HG02840 (cell line): ENCODE results near the gene DDX28.
"Not testable (repeated sequence)": the region's sequence is repeated elsewhere in the genome, so short reads cannot be mapped to it uniquely, and the experiment has no call there.

ENCODE experiments used
- ATAC-seq: cut with Tn5 transposase; IDR thresholded peaks from one replicate; pipeline ENCODE4 v1.9.1; 2021; ENCODE audit warnings: mild to moderate bottlenecking, moderate library complexity, moderate number of reproducible peaks; ENCODE audit not compliant: unreplicated experiment, low FRiP score

DDX28 gene

DNA sequence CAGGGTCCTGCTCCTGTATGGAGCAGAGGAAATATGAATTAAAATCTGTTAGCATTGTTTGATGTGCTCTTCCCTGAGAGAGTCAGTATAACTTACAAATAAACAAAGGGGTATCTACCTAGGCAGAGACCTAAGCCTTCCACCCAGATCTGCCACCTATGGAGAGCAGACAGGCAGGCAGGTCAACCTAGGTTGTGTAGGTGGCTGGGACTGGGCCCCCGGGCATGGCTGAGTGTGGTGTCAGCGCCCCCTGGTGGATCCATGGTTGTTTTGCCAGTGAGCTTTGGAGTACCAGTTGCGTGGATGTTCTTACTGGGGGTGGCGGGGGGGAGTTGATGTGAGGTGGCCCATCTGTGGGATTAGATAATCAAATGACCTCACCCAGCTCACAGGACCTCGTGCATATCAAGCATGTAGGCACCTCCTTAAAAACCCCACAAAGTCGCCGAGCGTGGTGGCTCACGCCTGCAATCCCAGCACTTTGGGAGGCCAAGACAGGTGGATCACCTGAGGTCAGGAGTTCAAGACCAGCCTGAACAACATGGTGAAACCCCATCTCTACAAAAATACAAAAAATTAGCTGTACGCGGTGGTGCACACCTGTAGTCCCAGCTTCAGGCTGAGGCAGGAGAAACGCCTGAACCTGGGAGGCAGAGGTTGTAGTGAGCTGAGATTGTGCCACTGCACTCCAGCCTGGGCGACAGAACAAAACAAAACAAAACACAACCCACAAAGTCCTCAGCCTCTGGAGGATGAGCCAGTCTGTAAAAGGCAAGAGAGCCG lies 17.7 kb upstream of the DDX28 start:
- ATAC-seq, result no peak

DNA sequence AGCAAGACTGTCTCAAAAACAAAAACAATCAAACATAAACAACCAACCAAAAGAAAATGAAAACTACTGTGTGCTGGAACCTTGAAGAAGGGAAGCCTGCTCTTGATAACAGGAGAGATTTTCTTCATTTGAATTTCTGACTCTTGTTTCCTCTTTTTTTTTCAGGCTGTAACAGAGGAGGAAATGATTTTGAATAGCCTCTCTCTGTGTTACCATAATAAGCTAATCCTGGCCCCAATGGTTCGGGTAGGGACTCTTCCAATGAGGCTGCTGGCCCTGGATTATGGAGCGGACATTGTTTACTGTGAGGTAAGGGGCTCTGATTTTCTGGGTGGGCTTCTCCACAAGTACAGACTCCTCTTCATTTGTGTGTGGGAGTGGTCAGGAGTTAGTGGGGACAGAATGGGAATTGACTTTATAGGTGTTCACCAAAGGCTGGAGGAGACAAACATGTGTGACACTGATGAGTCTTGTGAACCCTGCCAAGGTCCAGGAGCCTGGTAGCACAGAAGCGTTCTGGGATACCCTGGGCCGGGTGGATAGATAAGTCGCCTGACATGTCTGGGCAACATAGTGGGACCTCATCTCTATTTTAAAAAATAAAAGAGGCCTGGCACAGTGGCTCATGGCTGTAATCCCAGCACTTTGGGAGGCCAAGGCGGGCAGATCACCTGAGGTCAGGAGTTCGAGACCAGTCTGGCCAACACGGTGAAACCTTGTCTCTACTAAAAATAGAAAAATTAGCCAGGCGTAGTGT lies 15.0 kb upstream of the DDX28 start:
- ATAC-seq, result no peak

DNA sequence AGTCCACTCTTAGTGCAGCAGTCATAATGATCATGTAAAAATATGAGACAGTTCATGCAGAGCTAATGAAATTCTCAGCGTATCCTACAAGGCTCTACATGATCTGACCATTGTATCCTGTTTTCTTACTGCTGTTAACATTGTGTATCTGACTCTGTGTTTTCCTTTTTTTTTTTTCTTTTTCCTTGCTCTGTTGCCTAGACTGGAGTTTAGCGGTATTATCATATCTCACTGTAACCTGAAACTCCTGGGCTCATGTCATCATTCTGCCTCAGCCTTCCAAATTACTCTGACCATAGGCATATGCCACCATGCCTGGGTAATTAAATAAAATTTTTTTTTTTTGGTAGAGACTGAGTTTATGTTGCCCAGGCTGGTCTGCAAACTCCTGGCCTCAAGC lies 12.2 kb upstream of the DDX28 start:
- no peak for ATAC-seq

DNA sequence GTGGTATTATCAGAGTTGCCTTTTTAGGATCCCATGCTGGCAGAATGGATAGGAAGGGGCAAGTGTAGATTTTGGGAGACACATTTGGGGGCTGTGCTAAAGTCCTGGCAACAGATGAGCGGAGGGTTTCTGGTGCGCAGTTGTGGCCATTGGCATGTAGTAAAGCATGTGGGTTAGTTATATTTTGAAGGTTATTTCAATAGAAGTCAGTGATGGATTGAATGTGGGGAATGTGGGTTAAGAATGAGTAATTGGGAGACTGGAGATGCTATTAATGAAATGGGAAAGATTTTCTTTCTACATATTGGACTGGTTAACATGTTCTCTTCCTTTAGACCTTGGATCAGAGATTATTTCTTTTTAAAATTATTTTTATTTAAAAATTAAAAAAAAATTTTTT lies 10.1 kb upstream of the DDX28 start:
- ATAC-seq, result no peak

DNA sequence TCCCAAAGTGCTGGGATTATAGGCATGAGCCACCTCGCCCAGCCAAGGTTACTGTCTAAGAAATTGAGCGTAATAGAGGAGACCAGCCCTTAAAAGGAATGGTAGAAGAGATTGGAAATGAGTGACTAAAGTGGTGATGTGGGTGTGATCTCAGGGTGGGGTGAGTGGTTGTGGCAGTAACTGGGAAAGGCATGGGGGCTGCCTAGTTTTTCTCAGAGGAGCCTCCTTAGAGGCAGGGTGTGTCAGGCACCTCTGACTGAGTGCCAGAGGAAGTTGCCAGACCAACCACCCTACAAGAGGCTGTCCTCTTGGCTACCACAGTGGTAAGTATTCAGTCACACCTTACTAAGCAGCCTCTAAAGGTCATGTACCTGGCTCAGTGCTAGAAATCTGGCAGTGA lies 8.9 kb upstream of the DDX28 start:
- ATAC-seq, result no peak

DNA sequence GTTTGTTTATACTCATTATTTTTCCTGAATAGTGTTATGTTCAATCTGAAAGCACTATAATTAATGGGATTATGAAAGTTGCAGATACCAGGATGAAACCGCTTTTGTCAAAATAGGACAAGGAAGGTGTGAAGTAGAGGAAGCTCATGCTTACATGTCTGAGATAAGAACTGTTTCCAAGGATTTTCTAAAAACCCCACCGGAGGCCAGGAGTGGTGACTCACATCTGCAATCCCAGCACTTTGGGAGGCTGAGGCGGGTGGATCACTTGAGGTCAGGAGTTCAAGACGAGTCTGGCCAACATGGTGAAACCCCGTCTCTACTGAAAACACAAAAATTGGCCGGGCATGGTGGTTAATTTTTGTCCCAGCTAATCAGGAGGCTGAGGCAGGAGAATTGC lies 7.1 kb upstream of the DDX28 start:
- not testable (repeated sequence) for ATAC-seq

DNA sequence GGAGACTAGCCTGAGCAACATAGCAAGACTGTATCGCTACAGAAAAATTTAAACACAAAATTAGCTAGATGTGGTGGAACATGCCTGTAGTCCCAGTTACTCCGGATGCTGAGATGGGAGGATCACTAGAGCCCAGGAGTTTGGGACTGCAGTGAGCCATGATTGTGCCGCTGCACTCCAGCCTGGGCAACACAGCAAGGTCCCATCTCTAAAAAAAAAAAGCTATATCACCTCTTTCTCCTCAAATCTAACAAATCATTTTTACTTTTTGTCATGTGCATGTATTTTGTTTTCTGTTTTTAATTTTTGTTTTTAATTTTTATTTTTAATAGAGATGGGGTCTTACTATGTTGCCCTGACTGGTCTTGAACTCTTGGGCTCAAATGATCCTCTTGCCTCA lies 6.0 kb upstream of the DDX28 start:
- no peak for ATAC-seq

DNA sequence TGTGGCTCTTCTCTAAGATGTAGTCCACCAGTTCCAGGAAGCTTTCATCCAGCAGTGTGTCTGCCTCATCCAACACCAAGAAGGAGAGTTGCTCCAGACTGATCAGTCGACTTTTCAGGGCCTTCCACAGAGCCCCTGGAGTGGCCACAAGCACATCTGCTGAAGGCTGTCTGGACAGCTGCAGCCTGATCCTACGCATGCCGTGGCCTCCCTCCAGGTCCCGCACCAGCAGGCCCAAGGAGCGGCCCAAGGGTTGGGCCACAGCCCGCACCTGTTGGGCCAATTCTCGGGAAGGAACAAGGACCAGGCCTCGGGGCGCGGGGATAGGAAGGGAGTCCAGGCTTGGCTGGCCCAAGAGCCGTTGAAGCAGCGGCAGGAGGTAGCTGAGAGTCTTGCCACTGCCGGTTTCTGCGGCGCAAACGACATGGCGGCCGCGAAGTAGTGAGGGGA lies 729 bp downstream of the DDX28 start:
- ATAC-seq, result no peak

DNA sequence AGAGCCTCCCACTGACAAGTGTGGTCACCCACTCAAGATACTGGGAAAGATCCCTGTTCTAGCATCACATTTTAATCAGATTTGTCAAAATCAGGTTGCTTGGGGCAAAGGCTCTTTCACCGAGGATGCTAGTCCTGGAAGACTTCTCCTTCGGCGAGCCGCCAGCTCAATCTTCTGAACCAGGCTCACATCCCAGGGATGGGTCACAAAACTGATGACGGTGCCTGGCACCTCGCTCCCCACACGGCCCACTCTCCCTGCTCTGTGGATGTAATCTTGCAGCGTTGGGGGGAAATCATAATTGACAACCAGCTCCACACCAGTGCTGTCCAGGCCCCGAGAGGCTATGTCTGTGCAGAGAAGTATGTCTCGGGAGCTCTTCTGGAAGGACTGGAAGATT lies 1.5 kb downstream of the DDX28 start:
- ATAC-seq, result no peak

DNA sequence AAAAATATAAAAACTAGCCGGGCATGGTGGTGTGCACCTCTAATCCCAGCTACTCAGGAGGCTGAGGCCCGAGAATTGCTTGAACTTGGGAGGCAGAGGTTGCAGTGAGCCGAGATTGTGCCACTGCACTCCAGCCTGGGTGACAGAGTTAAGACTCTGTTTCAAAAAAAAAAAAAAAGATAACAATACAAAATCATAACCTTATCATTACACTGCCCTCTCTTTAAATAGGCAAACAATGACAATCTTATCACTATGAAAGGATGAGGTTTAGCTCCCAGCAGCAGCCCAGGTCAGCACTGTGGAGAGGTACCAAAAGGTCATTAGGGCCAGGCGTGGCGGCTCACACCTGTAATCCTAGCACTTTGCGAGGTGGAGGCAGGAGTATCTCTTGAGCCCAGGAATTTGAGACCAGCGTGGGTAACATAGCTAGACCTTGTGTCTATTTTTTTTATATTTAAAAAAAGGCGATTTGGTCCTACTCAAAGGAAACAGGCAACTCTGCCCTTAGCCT lies 3.8 kb downstream of the DDX28 start:
- no peak for ATAC-seq

DNA sequence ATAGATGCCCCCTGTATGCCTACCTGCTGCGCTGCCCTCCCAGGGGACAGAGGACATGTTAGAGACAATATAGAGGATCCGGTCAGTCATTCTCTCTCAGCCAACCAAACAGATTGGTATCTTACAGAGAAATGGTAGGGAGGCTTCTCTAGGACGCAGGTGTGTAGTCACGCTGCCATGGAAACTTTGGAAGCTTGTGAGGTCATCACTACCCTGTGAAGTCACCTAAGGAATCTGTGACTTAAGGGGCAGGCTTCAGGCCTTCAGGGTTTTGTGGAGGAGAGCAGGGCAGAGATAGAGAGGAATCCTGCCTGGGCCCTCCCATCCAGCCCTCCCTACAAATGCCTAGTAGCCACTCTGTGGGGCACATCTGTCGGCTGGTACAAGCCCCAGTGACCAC lies 7.4 kb downstream of the DDX28 start, which contains the start of gene DPEP2NB:
Gene DPEP2NB, minus strand, starts transcription at position 231 of the 400 bp plus-strand sequence. Its CDS starts 141 bp downstream, at position 90.
- ATAC-seq, result no peak

DNA sequence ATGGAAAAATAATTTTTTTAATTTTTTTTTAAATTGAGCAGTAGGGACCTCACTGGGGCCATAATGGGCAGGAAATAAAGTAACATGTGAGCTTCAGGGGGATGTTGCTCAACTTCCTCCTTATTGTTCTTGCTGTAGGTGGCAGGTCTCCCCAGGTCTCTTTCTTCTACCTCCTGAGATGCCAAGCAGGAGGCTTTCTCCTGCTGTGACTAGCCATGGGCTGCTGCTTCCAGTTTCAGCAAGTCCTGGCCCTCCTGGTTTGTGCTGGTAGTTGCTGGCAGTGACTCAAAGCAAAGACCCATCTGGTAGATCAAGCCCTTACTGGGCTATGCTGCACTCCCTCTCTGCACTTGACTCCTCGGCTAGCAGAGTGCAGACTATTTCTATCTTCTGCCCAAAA lies 9.6 kb downstream of the DDX28 start:
- no peak for ATAC-seq

DNA sequence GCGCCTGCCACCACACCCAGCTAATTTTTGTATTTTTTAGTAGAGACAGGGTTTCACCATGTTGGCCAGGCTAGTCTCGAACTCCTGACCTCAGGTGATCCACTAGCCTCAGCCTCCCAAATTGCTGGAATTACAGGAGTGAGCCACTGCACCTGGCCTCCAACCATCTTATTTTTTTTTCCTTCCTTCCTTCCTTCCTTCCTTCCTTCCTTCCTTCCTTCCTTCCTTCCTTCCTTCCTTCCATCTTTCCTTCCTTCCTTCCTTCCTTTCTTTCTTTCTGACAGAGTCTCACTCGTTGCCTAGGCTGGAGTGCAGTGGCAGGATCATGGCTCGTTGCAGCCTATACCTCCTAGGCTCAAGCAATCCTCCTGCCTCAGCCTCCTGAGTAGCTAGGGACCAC lies 13.2 kb downstream of the DDX28 start:
- ATAC-seq, result not testable (repeated sequence)

DNA sequence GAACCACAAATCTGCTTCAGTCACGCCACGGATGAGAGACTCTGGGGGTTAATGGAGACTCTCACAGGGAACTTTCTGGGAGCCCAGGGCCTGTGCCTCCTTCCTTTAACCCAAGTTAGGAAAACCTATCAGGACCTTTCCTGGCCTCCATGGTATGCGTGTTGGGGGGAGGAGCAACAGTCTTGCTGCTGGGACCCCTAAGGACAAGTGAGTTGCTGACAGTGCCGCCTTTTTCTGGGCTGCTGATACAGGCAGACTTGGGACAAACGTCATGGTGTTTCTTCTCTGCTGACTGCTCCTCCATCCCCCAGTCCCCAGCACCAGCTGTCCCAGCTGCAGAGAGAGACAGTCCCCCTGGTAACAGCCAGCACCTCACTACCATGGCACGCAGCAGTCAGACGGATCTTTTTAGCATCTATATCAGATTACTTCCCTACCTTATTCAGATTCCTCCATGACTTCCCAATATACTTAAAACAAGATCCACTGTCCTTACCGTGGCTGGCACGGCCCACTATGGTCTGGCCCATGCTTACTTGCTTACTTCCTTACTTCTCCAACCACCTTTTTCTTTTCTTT lies 13.8 kb downstream of the DDX28 start:
- no peak for ATAC-seq

DNA sequence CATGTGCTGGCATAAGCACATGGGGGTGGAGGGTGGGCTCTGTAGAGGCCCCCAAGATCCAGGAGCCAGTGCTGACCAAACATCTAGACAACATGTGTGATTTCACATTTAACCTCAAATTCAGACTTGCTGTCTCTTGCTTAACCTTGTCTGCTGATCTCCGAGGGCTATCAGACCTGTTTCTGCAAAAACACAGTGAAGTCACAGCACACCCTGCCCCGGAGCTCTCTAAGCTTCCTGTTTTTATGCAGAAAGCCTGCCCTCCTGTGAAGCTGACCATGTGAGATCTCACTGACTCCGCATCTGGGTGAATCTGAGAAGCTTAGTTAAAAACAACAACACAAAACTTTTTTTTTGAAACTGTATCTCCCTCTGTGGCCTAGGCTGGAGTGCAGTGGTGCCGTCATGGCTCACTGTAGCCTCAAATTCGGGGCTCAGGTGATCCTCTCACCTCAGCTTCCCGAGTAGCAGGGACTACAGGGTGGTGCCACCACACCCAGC lies 17.2 kb downstream of the DDX28 start:
- no peak for ATAC-seq

DNA sequence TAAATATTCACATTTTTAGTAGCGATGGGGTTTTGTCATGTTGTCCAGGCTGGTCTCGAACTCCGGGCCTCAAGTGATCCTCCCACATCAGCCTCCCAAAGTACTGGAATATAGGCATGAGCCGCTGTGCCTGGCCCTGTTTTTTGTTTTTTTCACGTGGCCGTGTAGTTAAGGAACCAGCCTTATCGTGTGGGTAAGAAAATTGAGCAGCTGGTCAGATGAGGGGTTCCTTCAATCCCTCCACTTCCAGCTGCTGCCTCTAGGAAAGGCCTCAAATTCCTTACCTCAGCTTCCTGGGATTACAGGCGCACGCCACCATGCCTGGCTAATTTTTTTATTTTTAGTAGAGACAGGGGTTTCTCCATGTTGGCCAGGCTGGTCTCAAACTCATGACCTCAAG lies 17.8 kb downstream of the DDX28 start:
- ATAC-seq, result no peak

DNA sequence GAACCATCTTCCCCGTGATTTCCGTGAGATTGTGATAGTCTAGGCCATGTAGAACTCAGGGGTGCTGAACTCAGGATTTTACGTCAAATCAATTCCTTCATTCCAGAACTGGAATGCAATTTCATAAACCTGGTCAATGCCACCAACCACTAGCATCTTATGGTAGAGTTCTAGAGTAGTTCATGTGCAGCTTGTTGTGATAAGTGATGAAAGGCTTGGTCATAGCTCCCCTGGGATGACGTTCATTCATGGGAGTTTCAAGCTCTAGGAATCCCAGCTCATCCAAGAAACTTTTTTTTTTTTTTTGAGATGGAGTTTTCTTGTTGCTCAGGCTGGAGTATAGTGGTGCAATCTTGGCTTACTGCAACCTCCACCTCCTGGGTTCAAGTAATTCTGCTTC lies 20.0 kb downstream of the DDX28 start:
- no peak for ATAC-seq

DNA sequence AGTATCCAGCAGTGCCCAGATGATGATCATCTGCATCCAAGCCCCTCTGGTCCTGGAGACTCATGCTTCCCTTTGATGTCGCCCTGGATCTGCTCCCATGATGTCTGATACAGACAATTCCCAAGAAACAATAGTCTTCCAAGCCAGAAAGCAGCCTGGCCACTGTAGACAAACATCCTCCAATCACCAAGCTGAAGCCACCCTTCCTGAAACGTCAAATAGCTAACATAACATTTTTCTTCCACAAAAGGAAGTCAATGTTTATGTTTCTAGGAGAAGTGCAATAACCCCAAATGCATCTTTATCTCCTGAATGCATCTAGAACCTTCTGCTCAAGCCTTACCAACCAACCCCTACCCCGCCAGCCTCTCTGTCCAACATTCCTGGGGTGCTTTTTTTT lies 22.6 kb downstream of the DDX28 start:
- ATAC-seq, result no peak

DNA sequence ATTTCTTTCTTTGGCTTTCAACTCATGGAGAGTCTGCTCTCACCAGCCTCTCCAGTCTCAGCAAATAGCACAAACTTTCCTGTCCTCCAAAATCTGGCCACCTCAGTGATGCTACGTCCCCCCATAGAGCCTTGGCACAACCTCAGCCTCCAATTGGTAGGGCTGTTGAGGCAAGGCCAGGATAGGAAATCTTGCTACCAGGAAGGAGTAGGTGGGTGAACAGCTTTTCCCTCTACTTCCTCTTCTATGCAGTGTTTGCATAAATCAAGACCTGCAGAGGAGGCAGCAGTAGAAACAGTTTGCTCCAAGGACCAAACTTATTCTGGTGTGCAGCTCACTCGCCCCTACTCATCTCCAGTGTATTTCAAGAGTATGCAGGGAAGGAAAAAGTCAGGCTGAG lies 23.0 kb downstream of the DDX28 start:
- no peak for ATAC-seq

DNA sequence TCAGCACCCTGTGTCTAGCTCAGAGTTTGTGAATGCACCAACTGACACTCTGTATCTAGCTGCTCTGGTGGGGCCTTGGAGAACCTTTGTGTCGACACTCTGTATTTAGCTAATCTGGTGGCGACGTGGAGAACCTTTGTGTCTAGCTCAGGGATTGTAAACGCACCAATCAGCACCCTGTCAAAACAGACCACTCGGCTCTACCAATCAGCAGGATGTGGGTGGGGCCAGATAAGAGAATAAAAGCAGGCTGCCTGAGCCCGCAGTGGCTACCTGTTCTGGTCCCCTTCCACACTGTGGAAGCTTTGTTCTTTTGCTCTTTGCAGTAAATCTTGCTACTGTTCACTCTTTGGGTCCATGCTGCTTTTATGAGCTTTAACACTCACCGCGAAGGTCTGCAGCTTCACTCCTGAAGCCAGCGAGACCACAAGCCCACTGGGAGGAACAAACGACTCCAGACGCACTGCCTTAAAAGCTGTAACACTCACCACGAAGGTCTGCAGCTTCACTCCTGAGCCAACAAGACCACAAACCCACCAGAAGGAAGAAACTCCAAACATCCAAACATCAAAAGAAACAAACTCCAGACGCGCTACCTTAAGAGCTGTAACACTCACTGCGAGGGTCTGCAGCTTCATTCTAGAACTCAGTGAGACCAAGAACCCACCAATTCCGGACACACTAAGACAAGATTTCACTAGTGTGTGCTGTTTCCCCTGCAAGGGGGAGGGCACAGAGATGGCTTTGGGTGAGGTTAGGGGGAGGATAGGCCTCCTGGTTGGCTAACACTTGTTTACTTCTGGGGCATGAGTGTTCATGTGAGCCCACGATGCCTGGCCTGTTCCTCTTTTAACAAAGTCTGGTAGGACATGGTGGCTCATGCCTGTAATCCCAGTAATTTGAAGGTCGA lies 24.0 kb downstream of the DDX28 start, which contains the start of gene DPEP2:
Gene DPEP2, minus strand, starts transcription at position 706 of the 910 bp plus-strand sequence. CDS start 6,272 bp downstream, outside the sequence.
- ATAC-seq, result not testable (repeated sequence)
